Stimulated activated CD8-positive, alpha-beta memory T cell treated with anti-CD3 and anti-CD28 coated beads, Interleukin-7, amount 100 ng/mL, for 24 hours (primary cell): ENCODE data around the gene DDX10.

Experiments
- DNase-seq: peaks from one replicate; pipeline ENCODE4 v3.0.0-alpha.2; 2020; ENCODE audit warnings: low read depth

Gene DDX10

GRCh38 chr11:108824545-108824944, 159.7 kb downstream of the DDX10 start:
- no peak for DNase-seq

GRCh38 chr11:108825381-108825780, 160.5 kb downstream of the DDX10 start:
- DNase-seq = no peak

GRCh38 chr11:108826136-108826535, 161.3 kb downstream of the DDX10 start:
- no peak for DNase-seq

GRCh38 chr11:108835624-108836023, 170.8 kb downstream of the DDX10 start:
- no peak for DNase-seq

DNA sequence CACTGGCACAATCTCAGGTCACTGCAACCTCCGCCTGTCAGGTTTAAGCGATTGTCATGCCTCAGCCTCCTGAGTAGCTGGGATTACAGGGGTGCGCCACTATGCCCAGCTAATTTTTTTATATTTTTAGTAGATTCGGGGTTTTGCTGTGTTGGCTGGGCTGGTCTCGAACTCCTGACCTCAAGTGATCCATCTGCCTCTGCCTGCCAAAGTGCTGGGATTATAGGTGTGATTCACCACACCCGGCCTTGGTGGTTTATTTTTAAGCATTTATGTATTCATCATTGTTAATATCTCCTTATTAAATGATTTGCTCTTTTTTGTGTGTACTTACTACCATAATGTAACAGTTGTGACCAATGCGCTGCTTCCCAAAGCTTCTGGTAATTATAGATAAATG, 171.7 kb downstream of the DDX10 start:
- no peak for DNase-seq

- no peak for DNase-seq
These were observed 173.4 kb downstream of the DDX10 start for GRCh38 chr11:108838102-108838791.

GRCh38 chr11:108838792-108839105, 173.9 kb downstream of the DDX10 start:
- no peak for DNase-seq

- no peak for DNase-seq
These were observed 181.1 kb downstream of the DDX10 start for GRCh38 chr11:108846009-108846408.

DNA sequence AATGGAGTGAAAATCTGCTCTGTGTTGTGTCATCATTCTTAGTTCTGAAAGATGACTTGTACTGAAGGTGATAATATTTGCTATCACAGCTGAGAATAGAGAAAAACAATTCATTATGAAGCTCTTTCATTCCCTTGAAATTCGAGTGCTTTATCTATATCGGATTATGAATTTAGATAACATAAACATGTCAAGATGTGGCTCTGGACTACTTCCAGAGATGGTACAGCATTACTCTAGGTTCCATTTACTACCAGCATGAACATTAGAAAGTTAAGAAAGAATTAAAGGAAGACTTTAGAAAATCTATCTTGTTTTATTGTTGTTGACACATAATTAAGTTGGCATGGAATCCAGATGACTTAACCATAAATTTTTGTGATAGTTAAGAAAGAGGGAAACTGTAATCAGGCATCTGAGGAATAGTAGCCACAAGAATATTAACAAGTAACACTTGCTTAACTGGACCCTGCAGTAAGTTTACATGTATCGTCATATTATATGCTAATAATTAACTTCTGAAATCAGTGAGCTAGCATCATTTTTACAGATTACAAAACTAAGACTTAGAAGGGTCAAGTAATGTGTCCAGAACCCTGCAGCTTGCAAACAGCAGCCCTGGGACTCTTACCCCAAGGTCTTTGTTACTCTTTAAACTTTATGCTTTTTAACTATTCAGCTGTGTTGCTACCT, 182.6 kb downstream of the DDX10 start:
- no peak for DNase-seq

DNA sequence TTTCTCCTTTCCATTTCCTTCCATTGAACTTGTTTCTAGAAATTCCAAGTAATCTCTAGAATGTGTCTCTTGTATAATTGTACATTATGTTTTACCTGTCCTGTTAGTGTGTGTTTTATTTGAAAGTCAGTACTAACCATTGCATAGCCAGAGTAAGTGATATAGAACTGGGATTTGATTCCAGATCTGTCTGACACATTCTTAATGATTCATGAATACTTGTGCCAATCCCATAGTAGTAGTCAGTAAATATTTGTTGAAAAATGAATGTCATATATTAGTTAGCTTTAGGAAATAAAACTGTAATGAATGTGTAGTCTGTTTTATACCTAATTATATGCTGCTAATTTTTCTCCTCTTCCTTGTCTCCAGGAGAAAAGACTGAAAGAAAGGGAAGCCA, 186.9 kb downstream of the DDX10 start:
- no peak for DNase-seq

- no peak for DNase-seq
These were observed 187.8 kb downstream of the DDX10 start for GRCh38 chr11:108852701-108853100.

- DNase-seq = no peak
These were observed 188.3 kb downstream of the DDX10 start for GRCh38 chr11:108853151-108853550.

DNA sequence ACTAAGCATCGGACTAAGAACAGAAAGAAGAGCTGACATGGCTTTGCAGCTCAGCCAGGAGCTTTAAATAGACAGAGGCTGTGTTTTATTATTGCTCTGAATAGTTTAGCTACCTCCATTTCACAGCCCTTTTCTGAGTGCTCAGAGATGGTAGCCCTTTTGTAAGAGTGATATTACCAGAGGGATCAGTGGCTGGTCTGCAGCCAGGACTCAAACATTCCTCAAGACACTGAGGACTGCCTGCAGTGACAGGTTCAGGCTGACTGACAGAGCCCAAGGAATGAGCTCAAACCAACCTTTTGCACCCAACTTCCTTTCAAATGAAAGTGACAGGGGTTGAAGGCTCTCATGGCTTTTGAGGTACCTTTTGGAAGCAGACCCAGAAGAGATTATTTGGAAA, 189.0 kb downstream of the DDX10 start:
- DNase-seq = no peak

- no peak for DNase-seq
These were observed 189.5 kb downstream of the DDX10 start for GRCh38 chr11:108854346-108854745.

- DNase-seq = no peak
These were observed 192.5 kb downstream of the DDX10 start for GRCh38 chr11:108857382-108857781.

DNA sequence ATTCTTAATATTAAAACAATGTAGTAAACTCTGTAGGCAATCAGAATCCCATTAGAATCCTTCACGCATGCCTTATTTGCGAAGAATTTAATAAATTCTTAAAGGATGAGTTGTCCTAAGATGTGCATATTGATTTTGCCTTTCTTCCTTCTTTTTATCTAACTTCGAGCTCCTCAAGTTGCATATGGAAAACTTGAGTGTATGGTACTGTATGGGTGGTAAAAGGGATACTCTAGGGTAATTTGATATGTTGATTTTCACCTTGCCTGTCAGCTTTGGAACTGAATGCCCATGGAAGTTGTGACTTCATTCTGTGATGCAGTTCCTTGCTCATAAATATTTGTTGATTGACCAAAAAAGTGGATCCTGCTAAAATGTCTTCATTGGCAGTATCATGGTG, 193.8 kb downstream of the DDX10 start:
- DNase-seq = no peak

DNA sequence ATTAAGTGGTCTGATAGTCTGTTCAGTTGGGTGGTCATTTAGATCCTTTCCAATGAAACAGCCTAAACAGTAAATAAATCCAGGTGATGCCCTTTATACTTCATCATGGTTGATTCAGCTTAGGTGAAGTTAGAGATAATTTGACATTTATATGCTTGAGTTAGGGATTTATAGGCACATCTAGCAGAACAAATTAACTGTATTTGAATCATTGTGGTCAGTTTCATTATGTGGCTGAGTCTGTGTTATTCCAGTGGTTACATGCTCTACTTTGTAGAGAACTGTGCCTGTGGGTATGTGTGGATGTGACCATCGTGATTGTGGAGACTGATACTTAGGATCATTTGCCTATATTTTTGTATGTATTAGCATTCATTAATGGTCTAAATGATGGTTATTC, 194.6 kb downstream of the DDX10 start:
- no peak for DNase-seq

DNA sequence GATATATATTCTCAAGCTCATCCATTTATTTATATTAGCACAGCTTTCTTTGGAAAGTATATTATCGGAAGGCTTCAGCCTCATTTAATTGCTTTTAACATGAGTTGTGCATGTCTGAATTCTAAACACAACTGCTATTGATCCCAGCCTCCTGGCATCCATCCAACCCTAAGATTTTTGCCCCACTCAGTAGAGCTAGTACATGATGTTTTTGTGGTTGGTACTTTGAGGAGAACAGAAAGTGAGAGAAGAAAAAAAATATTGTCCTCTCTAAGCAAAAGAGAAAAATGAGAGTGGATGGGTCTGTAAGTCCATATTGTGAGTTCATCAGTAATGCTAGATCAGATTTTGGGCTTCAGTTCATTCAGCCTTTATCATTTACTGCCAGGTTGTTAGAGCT, 198.7 kb downstream of the DDX10 start:
- no peak for DNase-seq

- DNase-seq = no peak
These were observed 200.5 kb downstream of the DDX10 start for GRCh38 chr11:108865406-108865805.

DNA sequence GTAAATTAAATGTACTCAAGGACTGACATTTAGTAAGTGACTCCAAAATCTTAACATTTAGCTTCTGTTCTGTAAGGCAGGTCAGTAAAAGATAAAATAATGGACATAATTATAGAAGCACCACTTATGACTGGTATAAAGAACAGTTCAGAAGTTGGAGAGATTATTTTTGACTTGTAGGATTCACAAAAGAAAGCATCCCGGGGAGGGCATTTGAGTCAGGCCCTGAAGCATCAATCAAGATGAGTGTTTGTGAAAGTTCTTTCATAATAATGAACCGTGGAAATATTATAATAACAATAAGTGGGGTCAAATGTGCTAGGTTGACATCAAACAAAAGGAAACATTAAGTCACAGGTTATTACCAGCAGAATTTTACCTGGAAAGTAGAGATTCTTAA, 201.9 kb downstream of the DDX10 start:
- DNase-seq = no peak

- DNase-seq = no peak
These were observed 205.6 kb downstream of the DDX10 start for GRCh38 chr11:108870373-108871020.

DNA sequence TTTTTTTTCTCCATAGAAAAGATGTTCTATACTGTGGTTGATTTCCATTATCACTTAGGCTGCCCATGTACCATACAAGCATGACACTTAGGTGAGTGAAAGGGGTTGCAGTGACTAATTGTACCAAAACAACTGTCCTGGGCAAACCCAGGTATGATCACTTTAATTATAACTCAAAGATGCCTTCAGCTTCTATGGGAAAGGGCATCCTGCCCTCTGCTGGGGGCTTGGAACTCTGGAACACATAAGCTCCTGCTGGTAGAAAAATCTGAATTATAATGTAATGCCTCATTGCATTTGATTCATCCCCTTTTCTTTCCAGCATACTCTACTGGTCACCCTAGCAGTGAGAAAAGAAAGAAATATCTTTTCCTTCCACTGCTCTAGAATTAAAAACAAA, 206.3 kb downstream of the DDX10 start:
- DNase-seq = no peak

DNA sequence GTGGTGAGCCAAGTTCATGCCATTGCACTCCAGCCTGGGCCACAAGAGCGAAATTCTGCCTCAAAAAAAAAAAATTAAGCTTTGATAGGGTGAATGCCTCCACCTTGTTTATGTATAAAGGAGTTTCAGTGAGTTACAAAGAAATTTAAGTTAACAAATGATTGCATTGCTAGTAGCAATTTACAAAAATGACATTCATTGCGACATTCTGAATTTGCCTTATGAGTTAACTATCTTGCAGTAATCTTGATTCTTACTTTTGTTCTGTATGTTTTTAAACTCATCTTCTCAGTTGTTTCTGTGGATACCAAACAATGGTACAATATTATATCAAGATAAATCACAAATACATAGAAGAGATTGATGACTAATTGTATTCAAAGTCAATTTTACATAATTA, 207.0 kb downstream of the DDX10 start:
- DNase-seq = no peak
